Small intestine (tissue), 7 donors: Measurements from ENCODE around the gene TNNI2. TPM values are rescaled to one million over a fixed set of nuclear protein-coding genes. Genes with fewer than 3 reads are reported as not detected.

Experiments used
- DNase-seq, 2 donors: peaks; one replicate each; pipeline versions ENCODE4 v3.0.0 to v3.0.0-alpha.2; 2013
- FAIRE-seq: peaks from 2 replicates; lab custom pipeline; 2012; peaks lifted over from hg19 to GRCh38; lab: Jason Lieb, UNC
- H3K27ac ChIP-seq, 3 donors: one replicate each; pipeline ENCODE4 v1.5.1; 2013; ENCODE audit warnings: low read length in 2 of 3, mild to moderate bottlenecking in 2 of 3, control low read depth in 1 of 3, inconsistent platforms in 1 of 3, low read depth in 1 of 3, moderate library complexity in 1 of 3
- H3K27me3 ChIP-seq, 3 donors: one replicate each; pipeline ENCODE4 v1.6.1; 2013; ENCODE audit warnings: low read length in 3 of 3, inconsistent platforms in 1 of 3; ENCODE audit not compliant: control insufficient read depth in 3 of 3, insufficient read depth in 3 of 3
- H3K36me3 ChIP-seq, 3 donors: one replicate each; pipeline ENCODE4 v1.6.1; 2013; ENCODE audit warnings: low read length in 3 of 3, inconsistent platforms in 1 of 3, low read depth in 1 of 3, mild to moderate bottlenecking in 1 of 3, moderate library complexity in 1 of 3; ENCODE audit not compliant: control insufficient read depth in 3 of 3, insufficient read depth in 2 of 3
- H3K4me1 ChIP-seq, 3 donors: one replicate each; pipeline ENCODE4 v1.6.1; 2013; ENCODE audit warnings: low read length in 2 of 3, inconsistent platforms in 1 of 3, low read depth in 1 of 3, mild to moderate bottlenecking in 1 of 3, moderate library complexity in 1 of 3; ENCODE audit not compliant: control insufficient read depth in 3 of 3, insufficient read depth in 2 of 3
- H3K4me3 ChIP-seq, 3 donors: one replicate each; pipeline ENCODE4 v1.5.1; 2013; ENCODE audit warnings: low read length in 3 of 3, control low read depth in 1 of 3, inconsistent platforms in 1 of 3, low read depth in 1 of 3, mild to moderate bottlenecking in 1 of 3, moderate library complexity in 1 of 3
- H3K9me3 ChIP-seq, 2 donors: one replicate each; pipeline ENCODE4 v1.6.1; 2013; ENCODE audit warnings: low read depth in 1 of 2, low read length in 1 of 2; ENCODE audit not compliant: control insufficient read depth in 2 of 2, insufficient read depth in 1 of 2
- WGBS, 3 donors: extraction: QIAGEN DNeasy Blood & Tissue Kit; methylation state at CpG; one replicate each; pipeline ENCODE4 v1.1.7; 2013; 5-methylcytosine and 5-hydroxymethylcytosine counted together
- polyA plus RNA-seq, 4 donors: library from polyadenylated mRNA; stranded (reverse) in 3 of 4; unstranded in 1 of 4; fragments of 200-250 nt in 3 of 4; fragments of 120-200 nt in 1 of 4; gene quantifications; one replicate each; pipeline versions ENCODE4 v1.2.1 to v1.2.3, GENCODE V29; 2013
- donor health status: healthy with polysubstance abuse.
- donor health status: control.
- donor health status: control.
- donor health status: Bipolar disorder and iron deficiency.
- donor health status: healthy.

Gene TNNI2
- polyA plus RNA-seq, 4 donors, result 0.49 to 8.9 (median 8.2) TPM

GRCh38 chr11:1815311-1815710 lies 23.5 kb upstream of the TNNI2 start:
- H3K4me3 ChIP-seq, result no peak overlapping the region
- FAIRE-seq, result no peak
- H3K27ac ChIP-seq, result no peak overlapping the region
- peaks cover 0 to 4% (median 0%) of the 10 kb centered on the region in 3 donors for H3K27me3 ChIP-seq
- peaks cover 0 to 23% of the 10 kb centered on the region in 2 donors for H3K9me3 ChIP-seq
- DNase-seq, result no peak
- no peaks in the 10 kb centered on the region for H3K4me1 ChIP-seq
- 87 to 92% (median 87%) methylated on average over 8 of the region's 8 CpGs for WGBS, 3 donors
- no peaks in the 10 kb centered on the region for H3K36me3 ChIP-seq

DNA sequence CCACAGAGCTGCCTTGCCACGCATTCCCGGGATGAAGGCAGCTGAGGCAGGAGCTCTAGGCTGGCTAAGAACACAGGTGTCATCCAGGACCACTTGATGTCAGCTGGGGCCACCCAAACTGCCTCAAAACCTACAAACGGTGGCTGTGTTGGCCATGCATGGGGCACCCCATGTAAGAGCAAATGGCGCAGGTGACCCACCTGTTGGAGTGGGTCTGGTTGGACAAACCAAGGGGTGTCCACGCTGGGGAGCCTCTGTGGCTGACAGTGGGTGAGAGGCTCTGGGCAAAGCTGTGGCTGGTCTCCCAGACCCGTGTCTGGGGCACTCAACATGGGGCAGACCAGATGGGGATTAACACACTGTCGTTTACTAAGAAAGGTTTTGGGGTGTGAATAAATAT lies 23.0 kb upstream of the TNNI2 start:
- Histone ChIP-seq H3K4me3 (no peak overlapping the region), H3K27me3 (peaks cover 0 to 2% (median 0%) of the 10 kb centered on the region in 3 donors), H3K4me1 (no peaks in the 10 kb centered on the region), H3K9me3 (peaks cover 0 to 23% of the 10 kb centered on the region in 2 donors), H3K27ac (no peak overlapping the region), H3K36me3 (no peaks in the 10 kb centered on the region)
- DNase-seq (no peak), FAIRE-seq (no peak)
- 79 to 84% (median 81%) methylated on average over 7 of the region's 7 CpGs for WGBS, 3 donors

- DNase-seq (no peak), FAIRE-seq (no peak)
- H3K27ac ChIP-seq, result no peak overlapping the region
- H3K4me3 ChIP-seq, result no peak overlapping the region
- no peaks in the 10 kb centered on the region for H3K36me3 ChIP-seq
- H3K4me1 ChIP-seq, result no peaks in the 10 kb centered on the region
- peaks cover 0 to 2% (median 0%) of the 10 kb centered on the region in 3 donors for H3K27me3 ChIP-seq
- peaks cover 0 to 21% of the 10 kb centered on the region in 2 donors for H3K9me3 ChIP-seq
- WGBS, 3 donors, result 85 to 91% (median 87%) methylated on average over 5 of the region's 5 CpGs
These were observed 21.8 kb upstream of the TNNI2 start for GRCh38 chr11:1817000-1817399.

DNA sequence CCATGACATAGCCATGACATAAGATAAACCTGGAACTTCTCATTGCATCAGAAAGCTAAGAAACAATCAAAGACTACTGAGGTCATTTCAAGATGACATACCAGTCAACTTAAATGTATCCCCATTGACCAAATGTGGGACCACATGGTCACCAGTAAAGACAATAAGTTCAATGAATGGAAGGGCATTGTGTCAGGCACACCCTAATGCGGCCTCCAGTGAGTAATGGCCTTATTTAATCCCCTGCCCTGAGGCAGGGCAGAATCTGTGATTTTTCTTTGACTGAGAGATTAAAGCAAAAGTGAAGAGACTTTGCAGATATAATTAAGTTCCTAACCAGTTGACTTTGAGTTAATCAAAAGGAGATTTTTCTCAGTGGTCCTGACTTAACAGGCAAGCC lies 21.3 kb upstream of the TNNI2 start:
- 68 to 79% (median 73%) methylated on average over 1 of the region's 1 CpG for WGBS, 3 donors
- no peaks in the 10 kb centered on the region for H3K36me3 ChIP-seq
- FAIRE-seq (no peak), DNase-seq (no peak)
- H3K4me1 ChIP-seq, result no peaks in the 10 kb centered on the region
- peaks cover 0 to 18% of the 10 kb centered on the region in 2 donors for H3K9me3 ChIP-seq
- H3K4me3 ChIP-seq, result no peak overlapping the region
- peaks cover 0 to 2% (median 0%) of the 10 kb centered on the region in 3 donors for H3K27me3 ChIP-seq
- H3K27ac ChIP-seq, result no peak overlapping the region

DNA sequence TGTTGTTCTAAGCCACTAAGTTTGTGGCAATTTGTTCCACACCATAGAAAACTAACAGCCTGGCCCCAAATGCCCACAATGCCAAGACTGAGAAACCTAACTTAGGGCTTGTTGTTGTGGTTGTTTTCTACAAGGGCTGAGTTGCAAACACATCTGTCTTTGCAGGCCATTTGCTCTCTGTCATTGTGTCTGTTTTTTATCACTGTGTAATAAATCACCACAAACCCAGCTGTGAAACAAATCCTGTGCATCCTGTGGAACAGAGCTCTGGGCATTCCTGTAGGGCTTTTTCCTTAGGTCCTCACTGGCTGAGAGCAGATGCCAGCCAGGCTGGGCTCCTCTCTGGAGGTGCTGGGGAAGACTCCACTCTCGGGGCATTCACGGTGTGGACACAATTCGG lies 19.7 kb upstream of the TNNI2 start:
- FAIRE-seq, result no peak
- no peaks in the 10 kb centered on the region for H3K36me3 ChIP-seq

GRCh38 chr11:1820463-1821325 lies 18.1 kb upstream of the TNNI2 start:
- Histone ChIP-seq H3K4me3 (no peak overlapping the region), H3K9me3 (peaks cover 0 to 14% of the 10 kb centered on the region in 2 donors), H3K36me3 (no peaks in the 10 kb centered on the region), H3K27me3 (no peaks in the 10 kb centered on the region), H3K27ac (no peak overlapping the region), H3K4me1 (peaks cover 0 to 9% (median 0%) of the 10 kb centered on the region in 3 donors)
- DNase-seq, result no peak
- WGBS, 3 donors, result 83 to 88% (median 86%) methylated on average over 14 of the region's 14 CpGs
- no peak for FAIRE-seq

More for the DNA sequence above, 19.7 kb upstream of the TNNI2 start:
- DNase-seq, result no peak
- no peak overlapping the region for H3K27ac ChIP-seq
- no peak overlapping the region for H3K4me3 ChIP-seq
- no peaks in the 10 kb centered on the region for H3K4me1 ChIP-seq
- H3K27me3 ChIP-seq, result no peaks in the 10 kb centered on the region
- H3K9me3 ChIP-seq, result peaks cover 0 to 14% of the 10 kb centered on the region in 2 donors
- 58 to 90% (median 89%) methylated on average over 3 of the region's 3 CpGs for WGBS, 3 donors

GRCh38 chr11:1821562-1821961 lies 17.2 kb upstream of the TNNI2 start:
- FAIRE-seq (no peak), DNase-seq (no peak)
- no peak overlapping the region for H3K4me3 ChIP-seq
- H3K9me3 ChIP-seq, result peaks cover 0 to 14% of the 10 kb centered on the region in 2 donors
- no peaks in the 10 kb centered on the region for H3K27me3 ChIP-seq
- peaks cover 0 to 9% (median 0%) of the 10 kb centered on the region in 3 donors for H3K4me1 ChIP-seq
- H3K27ac ChIP-seq, result no peak overlapping the region
- no peaks in the 10 kb centered on the region for H3K36me3 ChIP-seq

GRCh38 chr11:1822648-1823375 lies 16.0 kb upstream of the TNNI2 start:
- no peak overlapping the region for H3K4me3 ChIP-seq
- FAIRE-seq (no peak), DNase-seq (no peak)
- WGBS, 3 donors, result 75 to 86% (median 80%) methylated on average over 8 of the region's 8 CpGs
- no peak overlapping the region for H3K27ac ChIP-seq
- H3K9me3 ChIP-seq, result peaks cover 0 to 13% of the 10 kb centered on the region in 2 donors
- no peaks in the 10 kb centered on the region for H3K36me3 ChIP-seq
- H3K4me1 ChIP-seq, result peaks cover 0 to 20% (median 0%) of the 10 kb centered on the region in 3 donors
- H3K27me3 ChIP-seq, result no peaks in the 10 kb centered on the region
